HG03442 (cell line): Measurements from ENCODE around the gene UBE2E2.

Experiments
- ATAC-seq: cut with Tn5 transposase; IDR thresholded peaks from one replicate; pipeline ENCODE4 v1.9.1; 2021; ENCODE audit warnings: mild to moderate bottlenecking, moderate library complexity; ENCODE audit not compliant: unreplicated experiment

UBE2E2 gene

GRCh38 chr3:23192816-23193215 is 10.3 kb upstream of the UBE2E2 start:
- no peak for ATAC-seq

GRCh38 chr3:23193831-23194230 is 9.3 kb upstream of the UBE2E2 start:
- no peak for ATAC-seq

- ATAC-seq = no peak
Observed at GRCh38 chr3:23198801-23199200, 4.3 kb upstream of the UBE2E2 start.

- ATAC-seq = no peak
Observed at GRCh38 chr3:23199649-23200048, 3.5 kb upstream of the UBE2E2 start.

GRCh38 chr3:23201154-23201838 is 1.8 kb upstream of the UBE2E2 start:
- no peak for ATAC-seq

GRCh38 chr3:23202203-23202920 is 765 bp upstream of the UBE2E2 start:
- ATAC-seq = peak; percentile 25

DNA sequence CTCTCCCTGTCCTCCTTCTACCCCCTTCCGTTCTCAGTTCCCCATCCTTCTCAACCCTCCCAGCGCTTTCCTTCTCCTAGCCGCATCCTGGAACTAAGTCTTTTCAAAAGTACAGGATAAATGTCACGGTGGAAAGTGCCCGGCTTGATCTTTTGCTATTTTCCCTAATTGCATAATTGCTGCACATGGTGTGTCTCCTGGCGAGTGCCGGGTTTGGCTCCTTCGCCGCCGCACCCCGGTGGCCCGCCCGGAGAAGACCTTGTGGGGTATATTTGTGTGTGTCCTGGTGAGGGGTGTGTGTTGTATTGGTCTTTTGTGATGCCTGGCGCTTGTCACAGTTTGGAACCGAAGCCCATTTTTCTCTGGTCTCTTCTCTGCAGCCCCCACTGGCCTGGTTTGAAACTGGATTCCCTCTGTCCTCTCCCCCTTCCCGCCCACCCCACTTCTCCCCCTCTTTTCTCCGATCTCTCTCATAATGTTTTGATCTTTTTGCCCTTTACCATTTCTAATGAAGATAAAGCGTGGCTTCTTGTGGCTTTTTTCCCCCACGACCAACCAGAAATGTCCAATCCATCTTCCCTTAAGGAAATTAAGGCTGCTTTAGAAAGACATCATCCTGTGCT is 692 bp downstream of the UBE2E2 start:
- peak; percentile 18 for ATAC-seq

DNA sequence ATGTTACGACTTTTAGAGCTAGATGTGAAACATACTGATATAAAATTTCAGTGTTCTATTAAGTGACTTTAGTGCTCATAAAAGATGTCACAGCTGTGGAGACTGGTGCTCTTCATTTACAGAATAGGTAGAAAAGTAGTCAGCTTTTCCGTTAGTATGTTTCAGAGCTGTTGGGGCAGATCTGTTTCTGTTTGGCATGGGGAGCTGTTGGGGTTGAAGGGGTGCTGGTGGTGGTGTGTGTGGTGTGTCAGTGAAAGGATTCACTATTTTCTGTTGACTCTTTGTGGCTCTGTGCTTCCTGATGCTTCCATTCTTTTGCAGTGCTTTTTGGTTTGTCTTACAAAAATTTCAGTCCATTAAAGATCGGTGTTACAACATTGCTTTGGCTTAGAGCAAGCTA is 3.2 kb downstream of the UBE2E2 start:
- ATAC-seq = no peak

- ATAC-seq = no peak
Observed at GRCh38 chr3:23209103-23209502, 6.0 kb downstream of the UBE2E2 start.

GRCh38 chr3:23209747-23210487 is 6.8 kb downstream of the UBE2E2 start:
- no peak for ATAC-seq

DNA sequence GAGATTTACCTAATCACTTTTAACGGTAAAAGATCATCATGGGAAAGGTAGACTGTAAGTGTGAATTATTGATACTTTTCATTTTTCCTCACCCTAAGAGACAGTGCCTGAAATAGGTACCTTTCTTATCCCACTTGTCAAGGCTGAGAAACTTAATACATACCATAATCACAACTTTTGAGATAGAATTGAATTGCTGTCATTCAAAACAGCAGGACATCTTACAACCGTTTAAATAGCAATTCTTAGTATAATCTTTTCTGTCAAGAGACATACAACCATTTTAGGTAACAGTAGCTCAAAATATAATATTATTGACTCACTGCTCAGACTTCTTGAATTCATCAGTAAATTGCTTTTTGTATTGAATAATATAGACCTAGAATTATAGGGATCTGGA is 10.7 kb downstream of the UBE2E2 start:
- no peak for ATAC-seq

- no peak for ATAC-seq
Observed at GRCh38 chr3:23217872-23218554, 14.9 kb downstream of the UBE2E2 start.

GRCh38 chr3:23219117-23219516 is 16.0 kb downstream of the UBE2E2 start:
- peak; percentile 48 for ATAC-seq

- ATAC-seq = peak; percentile 35
Observed at GRCh38 chr3:23219552-23219951, 16.4 kb downstream of the UBE2E2 start.

DNA sequence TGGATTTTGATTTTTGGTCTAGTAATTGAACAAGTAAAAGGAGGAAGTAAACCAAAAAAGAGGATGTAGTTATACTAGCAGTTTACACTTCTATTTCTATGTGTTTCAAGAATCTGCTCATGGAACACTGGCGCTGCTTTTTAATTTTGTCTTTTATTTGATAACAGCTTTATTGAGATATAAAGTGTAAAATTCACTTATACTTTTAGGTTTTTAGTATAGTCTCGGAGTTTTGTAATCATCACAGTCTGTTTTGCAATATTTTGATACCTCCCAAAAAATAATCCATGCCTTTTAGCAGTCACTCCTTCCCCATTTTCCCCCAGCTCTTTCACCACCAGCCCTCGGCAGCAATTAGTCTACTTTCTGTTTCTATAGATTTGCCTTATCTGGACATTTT is 18.0 kb downstream of the UBE2E2 start:
- ATAC-seq = no peak

DNA sequence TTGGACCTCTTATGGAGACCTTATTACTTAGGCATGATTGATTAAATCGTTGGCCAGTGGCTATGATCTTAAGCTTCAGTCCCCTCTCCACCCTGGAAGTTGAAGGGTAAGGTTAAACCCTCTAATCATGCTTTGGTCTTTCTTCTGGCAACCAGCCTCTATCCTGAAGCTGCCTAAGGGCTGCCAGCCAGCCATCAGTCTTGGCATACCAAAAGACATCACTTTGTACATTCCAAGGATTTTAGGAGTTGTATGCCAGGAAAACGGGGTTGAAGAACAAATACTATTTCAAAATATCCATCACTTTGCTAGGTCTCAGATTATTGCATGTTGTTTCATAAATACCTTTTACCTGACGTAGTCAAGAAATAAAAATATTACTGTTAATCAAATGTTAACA is 28.9 kb downstream of the UBE2E2 start:
- ATAC-seq = no peak

DNA sequence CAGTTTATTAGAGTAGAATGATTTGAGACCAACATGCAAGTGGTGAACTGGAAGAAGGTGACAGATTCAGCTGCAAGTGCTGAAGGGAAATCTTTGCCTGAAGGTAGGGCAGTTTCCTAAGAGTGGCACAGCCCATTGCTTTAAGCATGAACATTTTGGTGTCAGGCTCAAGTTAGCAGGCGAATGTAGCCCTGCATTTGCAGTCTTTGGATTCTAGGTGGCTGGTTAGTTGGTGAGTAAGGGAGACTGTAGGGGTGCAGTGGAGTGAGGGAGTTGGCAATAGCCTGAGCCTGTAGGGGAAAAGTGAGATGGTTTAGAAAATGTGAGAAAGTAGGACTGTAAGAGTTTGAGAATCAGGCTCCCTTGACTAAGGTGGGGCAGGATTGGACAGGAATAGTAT is 29.7 kb downstream of the UBE2E2 start:
- no peak for ATAC-seq

DNA sequence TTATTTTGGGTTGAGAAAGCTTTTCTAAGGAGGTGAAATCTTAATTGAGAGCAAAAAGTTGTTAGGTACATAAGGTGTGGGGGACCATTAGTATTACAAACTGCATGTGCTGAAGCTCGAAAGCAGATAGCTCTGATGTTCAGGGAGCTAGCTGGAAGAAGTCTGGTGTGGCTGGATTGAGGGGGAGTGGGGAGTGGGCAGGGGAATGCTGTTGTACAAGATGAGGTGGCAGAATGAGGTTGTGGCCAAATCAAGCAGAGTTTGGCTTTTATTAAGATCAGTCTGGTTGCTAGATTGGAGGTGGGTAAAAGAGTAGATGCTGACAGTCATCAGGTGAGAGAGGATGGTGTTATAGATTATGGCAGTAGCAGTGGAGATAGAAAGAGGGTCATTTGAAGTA is 32.1 kb downstream of the UBE2E2 start:
- ATAC-seq = no peak

DNA sequence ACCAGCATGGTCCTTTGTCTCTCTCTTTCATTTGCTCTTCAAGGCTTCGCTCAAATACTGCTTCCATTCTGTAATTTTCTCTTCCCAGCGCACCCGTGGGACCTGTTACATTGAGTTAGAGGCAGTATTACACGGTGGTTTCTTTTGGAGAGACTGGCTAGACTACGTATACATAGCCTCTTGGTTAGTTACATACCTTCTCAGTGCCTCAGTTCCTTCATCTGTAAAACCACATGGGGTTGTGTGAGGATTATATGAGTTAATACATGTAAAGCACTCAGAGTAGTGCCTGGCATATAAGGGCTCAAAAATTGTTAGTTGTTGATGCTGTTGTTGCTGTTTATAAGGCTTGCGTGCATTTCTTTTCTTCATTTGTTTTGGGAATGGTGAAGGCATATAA is 33.8 kb downstream of the UBE2E2 start:
- ATAC-seq = no peak

DNA sequence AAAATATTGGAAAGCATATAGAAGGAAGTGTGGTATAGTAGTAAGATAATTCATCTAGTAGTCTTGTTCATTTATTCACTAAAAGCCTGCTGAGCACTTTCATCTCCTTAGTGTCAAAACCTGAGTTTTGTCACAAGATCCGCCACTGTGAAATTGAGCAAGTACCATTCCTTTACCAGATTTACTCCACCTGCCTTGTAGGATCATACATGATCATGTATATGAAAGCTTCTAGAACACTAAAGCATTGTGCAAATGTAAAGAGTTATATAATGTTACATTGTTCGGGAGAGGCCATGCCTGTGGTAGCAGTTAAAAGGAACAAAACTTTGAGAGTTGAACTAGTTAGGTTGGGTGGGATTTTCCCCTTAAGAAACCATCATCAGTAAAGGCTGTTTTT is 35.0 kb downstream of the UBE2E2 start:
- no peak for ATAC-seq

DNA sequence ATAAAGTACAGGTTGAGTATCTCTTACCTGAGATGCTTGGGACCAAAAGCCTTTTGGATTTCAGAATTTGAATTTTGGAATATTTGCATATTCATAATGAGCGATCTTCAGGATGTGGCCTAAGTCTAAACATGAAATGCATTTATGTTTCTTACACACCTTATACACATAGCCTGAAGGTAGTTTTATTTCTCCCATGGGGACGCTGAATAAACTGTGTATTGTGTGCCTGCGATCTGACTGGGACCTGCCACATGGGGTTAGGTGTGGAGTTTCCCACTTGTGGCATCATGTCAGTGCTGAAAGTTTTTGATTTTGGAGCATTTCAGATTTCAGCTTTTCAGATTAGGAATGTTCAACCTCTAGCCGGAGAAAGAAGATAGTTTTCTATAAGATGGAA is 35.5 kb downstream of the UBE2E2 start:
- ATAC-seq = no peak
